Retinal pigment epithelial cell (primary cell): ENCODE data around the gene PAM16.

Experiments
- DNase-seq: peaks from one replicate; pipeline ENCODE4 v3.0.0-alpha.2; 2010; ENCODE audit warnings: low read depth
- H3K4me3 ChIP-seq: 2 replicates; pipeline ENCODE4 v1.5.1; 2011; ENCODE audit warnings: mild to moderate bottlenecking, low read length, control low read depth, moderate library complexity
- CTCF ChIP-seq: conservative IDR thresholded peaks from 2 replicates; pipeline ENCODE4 v1.5.1; 2011; ENCODE audit warnings: low read depth, low read length, control low read depth, inconsistent platforms

PAM16 gene

GRCh38 chr16:4314532-4315185 is 36.5 kb downstream of the PAM16 start:
- peak; percentile 23 for TF ChIP-seq CTCF
- no peak for DNase-seq
- H3K4me3 ChIP-seq = peak overlapping the region; percentile 52

GRCh38 chr16:4313563-4314531 is 37.3 kb downstream of the PAM16 start:
- H3K4me3 ChIP-seq = peak overlapping the region; percentile 4
- no peak for DNase-seq
- peak; percentile 75 for TF ChIP-seq CTCF

GRCh38 chr16:4309833-4310266 is 41.3 kb downstream of the PAM16 start:
- DNase-seq = peak; percentile 72
- H3K4me3 ChIP-seq = no peak overlapping the region
- TF ChIP-seq CTCF = peak; percentile 87

GRCh38 chr16:4309102-4309832 is 41.9 kb downstream of the PAM16 start:
- DNase-seq = no peak
- TF ChIP-seq CTCF = no peak
- no peak overlapping the region for H3K4me3 ChIP-seq

- DNase-seq = no peak
- no peak for TF ChIP-seq CTCF
- peak overlapping the region; percentile 48 for H3K4me3 ChIP-seq
Measured at GRCh38 chr16:4307215-4308037, 43.7 kb downstream of the PAM16 start.

- H3K4me3 ChIP-seq = peak overlapping the region; percentile 48
- no peak for TF ChIP-seq CTCF
- DNase-seq = no peak
Measured at GRCh38 chr16:4306470-4307214, 44.5 kb downstream of the PAM16 start.
